Cerebellar cortex (tissue), 1 donor: Measurements from ENCODE around the gene PRKAA1.
A peak's percentile ranks its signal among the peaks of the same experiment; 100 is the strongest.

Experiments used
- DNase-seq: peaks from one replicate; pipeline ENCODE4 v3.0.0-alpha.2; 2015; ENCODE audit warnings: low spot score

PRKAA1 gene

DNA sequence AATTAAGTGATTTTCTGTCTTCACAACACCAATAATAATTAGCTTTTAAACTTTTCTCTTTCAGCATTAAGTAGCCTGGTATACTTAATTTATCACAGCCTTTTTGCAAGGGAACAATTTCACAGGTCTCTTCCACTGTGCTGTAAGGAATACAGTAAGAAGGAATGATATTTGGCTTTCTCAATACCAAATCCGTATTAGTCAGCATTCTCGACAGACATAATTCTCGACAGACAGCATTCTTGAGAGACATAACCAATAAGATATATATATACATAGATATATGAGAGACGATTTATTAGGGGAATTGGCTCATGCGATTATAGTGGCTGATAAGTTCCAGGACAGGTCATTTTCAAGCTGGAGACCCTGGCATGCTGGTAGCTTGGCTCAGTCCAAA is 18.0 kb downstream of the PRKAA1 start:
- DNase-seq, result no peak

DNA sequence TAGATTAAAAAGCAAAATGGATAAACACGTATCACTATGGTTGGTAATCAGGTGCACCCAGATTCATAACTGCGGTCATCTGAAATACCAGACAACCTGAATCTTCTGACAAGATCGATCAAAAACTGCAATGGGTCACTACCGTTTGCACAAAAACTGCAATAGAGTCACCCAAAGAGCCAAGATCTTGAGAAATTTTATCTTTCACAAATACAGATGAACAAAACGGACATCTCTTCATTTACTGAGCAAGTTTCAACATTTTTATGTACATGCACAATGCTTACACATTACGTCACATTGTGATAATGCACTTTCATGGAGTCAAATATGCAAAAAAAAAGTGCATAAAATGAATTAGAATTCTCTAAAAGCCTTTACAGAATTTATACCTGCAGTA is 18.6 kb downstream of the PRKAA1 start:
- no peak for DNase-seq

DNA sequence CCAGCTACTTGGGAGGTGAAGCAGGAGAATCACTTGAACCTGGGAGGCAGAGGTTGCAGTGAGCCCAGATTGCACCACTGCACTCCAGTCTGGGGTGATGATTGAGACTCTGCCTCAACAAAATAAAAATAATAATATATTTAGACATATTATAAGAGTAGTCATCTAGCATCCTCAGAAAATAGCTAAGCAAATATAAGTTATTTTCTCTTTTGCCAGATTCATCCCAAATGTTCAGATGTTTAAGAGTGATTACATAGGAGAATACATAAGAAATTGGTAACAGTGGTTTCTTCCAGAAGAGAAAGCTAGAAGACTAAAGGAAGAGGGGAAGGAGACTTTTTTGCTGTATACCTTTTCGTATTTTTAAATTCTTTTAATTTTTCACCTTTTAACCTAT is 20.0 kb downstream of the PRKAA1 start:
- no peak for DNase-seq

DNA sequence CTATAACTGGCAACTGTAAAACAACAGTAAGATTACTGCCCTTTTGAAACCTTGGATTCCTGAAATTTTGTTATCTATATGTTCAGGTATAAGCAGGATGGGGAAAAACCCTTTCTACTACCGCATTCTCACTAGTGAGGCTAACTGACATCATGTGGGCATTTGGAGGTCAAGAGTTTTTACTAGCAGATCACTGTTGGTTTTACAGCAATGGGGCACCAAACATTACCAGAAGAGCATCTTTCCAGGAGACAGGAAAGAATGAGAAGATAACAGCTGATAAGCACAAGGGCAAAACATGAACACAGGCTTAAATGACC is 21.6 kb downstream of the PRKAA1 start:
- no peak for DNase-seq

DNA sequence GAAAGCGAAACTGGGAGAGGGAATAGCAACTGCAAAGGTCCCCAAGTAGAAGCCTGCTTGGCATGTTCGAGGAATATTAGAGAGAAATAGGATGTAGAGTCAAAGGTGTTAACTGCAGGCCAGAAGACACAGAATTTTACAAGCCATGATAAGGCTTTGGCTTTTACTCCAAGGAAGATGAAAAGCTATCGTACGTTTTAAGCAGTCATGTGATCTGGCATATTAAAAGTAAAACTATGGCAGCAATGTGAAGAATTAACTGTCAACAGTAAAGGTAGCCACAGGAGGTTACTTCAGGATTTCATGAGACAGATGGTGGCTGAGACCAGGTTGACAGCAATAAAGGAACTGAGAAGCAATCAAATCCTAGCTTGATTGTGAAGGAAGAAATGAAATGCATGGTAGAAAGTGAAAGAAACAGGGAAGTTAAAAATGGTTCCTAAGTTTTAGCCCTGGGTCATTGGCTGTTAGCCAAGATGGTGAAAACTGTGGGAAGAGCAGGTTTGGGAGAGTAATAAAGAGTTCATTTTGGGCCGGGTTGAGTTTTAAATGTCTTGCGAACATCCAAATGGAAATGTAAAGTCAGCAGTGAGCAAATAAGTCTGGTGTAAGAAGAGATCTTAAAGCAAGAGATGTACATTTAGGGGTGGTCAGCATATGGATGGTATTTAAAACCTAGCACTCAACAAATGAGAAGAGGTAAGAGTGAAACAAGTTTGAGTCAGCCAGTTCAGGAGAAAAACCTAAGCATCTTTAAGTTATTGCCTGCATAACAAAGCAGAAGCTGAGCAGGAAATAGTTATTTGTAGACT is 22.1 kb downstream of the PRKAA1 start:
- DNase-seq, result no peak

DNA sequence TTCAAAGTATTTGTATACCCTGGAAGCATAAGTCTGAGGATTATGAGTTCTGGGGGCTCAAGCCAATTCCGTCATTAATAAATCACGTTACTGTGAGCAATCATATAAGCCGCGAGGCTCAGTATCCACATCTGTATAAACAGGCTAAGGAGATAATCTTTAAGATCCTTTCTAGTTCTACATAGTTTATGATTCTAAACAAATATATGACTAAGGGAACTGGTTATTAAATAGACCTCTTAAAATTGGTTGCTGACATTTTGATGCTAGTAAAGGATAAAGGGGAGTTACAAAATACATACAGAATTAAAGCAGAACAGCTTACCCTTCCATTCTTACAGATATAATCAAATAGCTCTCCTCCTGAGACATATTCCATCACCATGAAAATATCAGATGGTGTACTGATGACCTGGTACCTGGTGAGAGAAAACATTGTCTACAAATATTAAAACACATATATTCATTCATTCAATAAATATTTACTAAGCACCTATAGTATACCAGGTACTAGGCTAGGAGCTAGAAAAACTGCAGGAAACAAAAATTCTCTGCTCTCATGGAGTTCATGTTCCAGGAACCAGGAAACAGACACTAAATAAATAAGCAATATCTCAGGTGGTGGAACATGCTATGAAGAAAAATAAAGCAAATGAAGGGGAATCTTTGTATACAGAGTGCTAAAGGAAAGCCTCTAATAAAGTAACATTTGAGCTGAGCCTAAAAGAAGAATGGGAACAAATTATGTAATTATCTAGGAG is 22.9 kb downstream of the PRKAA1 start:
- no peak for DNase-seq

DNA sequence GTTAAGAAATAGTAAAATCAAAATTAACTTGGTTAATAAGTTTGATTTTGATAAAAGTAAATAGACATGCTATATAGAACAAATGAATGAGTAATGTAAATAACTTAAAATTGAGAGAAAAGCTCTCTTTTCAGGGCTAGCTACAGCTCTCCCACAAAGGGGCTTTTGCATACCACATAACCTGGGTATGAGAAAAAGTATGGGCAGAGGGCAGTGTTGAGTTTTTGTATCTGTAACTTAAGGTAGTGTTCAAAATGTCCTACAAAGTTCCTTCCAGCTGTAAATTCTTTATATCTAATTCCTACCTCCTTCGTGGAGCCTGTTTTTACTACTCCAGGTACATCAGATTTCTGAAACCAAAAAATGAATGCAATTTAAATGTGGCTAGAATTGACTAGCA is 23.6 kb downstream of the PRKAA1 start:
- DNase-seq, result no peak

DNA sequence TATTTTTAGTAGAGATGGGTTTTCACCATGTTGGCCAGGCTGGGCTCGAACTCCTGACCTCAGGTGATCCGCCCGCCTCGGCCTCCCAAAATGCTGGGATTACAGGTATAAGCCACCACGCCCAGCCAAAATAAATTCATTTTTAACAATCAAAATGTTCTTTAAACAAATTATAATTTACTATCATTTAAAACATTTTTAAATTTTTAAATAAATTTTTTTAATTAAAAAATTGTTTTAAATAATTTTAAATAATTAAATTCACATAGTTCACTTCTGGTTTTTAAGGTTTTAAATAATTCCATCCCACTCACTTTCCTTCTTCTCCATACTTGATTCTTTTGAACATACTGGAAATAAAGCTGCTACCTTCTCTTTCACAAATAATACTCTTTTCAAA is 27.4 kb downstream of the PRKAA1 start:
- no peak for DNase-seq

DNA sequence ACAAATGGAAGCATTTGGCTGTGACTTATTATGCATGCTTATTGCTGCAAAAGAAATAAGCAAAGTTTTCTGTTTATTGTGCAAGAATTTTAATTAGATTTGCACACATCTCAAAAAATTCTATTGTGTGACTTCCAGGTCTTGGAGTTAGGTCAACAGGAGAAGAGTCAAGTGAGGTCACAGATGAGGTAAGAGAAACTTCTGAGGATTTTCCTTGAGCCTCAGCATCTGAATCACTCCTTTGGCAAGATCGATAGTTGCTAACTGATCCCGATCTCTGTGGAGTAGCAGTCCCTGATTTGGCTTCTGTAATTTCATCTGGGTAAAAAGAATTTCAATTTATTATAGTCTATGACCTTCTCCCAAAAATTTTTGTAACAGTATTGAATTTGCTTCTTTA is 35.5 kb downstream of the PRKAA1 start:
- no peak for DNase-seq

DNA sequence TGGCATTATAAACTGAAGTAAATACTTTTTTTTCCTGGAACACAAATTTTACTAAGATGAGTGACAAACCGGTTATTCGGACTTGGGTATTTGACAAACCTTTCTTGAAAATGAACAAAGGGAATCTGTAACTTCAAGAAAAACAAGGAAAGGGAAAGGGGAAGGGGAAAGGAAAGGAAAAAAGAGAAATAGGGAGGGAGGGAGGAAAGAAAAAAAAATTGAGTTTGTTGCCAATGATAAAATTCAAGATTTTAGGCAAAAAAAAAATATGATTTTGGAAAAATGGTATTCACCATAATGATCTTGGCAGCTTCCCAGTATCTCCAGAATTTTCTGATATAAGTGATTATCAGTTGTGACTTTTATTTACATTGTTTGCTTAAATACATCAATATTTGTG is 40.8 kb downstream of the PRKAA1 start:
- DNase-seq, result no peak

DNA sequence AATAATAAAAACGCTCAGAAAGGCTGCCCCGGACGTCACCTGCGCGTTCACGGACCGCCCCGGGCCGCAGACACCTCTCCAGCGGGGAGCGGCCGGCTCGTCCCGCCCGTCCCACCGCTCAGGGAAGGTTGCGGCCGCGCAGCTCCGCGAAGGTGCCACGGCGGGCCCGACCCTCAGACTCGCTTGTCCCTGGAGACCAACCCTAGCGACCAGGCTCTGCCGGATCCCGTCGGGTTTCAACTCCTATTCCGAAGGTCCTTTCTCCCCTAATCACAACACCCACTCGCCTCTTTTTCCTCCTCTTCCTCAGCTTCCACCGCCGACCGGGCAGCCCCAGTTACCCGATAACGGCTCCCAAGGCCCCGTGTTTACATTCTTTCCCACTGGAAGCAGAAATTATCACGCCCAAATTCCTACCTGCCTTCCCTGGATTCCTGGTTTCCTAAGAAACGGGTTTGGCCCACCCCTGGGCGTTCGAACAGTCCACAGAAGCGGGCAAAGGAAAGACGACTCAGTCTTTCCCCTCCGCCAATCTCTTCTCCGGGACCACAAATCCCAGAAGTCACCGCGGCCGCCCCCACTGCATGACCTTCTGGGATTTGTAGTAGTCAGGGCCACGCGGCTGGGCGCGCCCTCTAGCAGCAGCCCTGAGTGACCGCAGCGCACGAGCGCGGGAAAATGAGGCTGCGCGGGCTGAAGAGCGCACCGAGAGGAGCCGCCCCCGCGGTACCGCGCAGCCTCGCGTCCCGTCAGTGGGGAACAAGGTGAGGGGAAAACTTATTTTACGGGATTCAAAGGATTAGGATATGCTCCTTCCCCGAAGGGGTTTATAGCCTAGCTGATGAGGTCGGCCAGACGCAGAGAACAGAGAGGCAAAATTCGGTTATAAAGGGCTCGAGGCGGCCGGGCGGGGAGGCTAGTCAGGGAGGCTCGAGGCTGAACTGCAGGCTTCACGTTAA is 42.5 kb downstream of the PRKAA1 start, which contains the start of gene TTC33:
Gene TTC33 (minus strand): TSS at position 555 of the 959 bp plus-strand sequence. CDS start 8,943 bp downstream, outside the sequence.
- DNase-seq, result peak; percentile 97

DNA sequence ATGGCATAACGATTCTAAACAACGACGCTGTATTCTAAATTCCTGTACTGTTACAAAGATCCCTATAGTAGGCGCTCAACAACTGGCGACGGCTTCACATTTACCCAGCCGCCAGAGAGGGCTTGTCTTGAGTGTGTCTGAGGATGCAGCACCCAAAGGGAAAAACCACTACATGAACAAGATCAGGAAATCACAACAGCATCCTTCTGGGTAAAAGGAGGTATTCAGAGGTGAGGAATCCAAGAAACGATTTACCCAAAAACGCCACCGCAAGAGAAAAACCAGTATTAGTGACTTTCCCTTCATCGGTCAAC is 43.1 kb downstream of the PRKAA1 start:
- DNase-seq, result peak; percentile 91

DNA sequence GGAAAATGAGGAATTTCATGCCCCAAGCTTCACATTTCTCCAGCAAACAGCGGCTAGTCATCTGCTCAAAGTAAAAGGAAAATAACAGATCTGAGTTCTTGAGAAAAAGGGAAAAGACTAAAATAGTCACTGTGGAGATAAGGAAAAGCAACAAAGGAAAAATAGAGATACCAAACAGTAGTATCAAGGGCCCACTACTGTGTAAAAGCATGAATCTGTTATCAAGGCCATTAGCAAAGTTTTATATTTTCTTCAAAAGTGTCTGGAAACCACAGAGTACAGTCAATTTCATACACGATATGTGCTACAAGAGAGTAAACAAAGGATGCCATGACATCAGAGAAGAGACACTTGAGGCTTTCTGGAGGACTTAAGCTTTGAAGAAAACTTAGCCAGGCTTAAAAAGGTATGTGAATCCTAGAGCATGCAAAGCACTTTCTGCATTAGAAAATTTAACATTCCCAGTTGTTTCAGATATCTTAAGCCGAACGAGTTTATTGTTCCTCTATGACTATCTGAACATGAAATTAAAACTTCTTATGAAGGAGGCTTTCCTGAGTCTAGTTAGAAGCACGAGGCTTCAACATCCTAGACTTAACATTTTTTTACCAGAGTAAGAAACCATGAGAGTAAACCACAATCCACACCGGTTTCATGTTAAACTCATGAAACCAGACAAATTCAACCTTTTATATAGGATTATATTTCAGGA is 43.6 kb downstream of the PRKAA1 start:
- no peak for DNase-seq

DNA sequence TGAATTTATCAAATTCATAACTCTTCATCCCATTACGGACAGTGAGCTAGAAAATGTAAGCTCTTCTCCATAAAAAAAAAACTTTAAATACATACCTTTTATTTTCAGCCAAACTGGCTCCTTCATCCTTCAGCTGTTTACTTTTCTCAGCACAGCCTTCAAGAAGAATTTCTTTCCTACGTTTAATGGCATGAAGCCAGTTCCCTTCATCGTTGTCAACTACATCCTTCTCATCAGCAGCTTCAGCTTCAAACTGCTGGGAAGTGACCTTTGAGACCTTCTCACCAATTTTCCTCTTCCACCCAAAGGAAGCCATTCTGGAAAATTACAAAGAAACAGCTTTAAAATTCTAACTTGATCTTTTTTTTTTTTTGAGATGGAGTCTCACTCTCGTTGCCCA is 51.5 kb downstream of the PRKAA1 start:
- DNase-seq, result no peak

DNA sequence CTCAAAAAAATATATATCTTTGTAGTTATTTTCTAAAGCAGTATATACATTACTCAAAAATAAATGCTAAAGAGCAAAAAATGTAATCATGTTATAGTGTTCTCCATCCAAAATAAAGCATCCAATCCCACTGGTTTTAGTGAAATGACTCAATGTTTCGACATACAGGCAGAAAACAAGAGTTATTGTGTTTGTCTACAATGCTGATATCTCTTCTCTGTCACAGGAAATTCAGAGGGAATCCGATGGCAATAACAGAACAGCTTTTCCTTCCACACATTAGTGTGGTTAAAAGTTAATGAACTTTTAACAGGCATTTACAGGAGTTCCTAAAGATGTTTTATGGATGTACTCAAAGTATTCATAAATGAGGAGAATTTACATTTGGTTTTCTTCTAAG is 54.4 kb downstream of the PRKAA1 start:
- no peak for DNase-seq

DNA sequence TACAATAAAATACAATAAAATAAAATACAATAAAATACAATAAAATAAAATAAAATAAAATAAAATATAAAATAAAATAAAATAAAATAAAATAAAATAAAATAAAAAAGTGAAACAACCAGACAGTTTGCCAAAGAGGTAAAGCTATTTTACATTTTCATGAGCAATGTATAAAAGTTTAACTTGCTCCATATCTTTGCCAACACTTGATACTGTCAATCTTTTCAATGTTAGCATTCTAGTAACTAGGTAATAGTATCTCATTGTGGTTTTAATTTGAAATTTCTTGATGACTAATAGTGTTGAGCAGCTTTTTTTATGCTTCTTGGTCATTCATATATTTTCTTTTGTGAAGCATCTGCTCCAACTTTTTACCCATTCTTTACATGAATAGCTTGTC is 59.7 kb downstream of the PRKAA1 start:
- DNase-seq, result no peak

DNA sequence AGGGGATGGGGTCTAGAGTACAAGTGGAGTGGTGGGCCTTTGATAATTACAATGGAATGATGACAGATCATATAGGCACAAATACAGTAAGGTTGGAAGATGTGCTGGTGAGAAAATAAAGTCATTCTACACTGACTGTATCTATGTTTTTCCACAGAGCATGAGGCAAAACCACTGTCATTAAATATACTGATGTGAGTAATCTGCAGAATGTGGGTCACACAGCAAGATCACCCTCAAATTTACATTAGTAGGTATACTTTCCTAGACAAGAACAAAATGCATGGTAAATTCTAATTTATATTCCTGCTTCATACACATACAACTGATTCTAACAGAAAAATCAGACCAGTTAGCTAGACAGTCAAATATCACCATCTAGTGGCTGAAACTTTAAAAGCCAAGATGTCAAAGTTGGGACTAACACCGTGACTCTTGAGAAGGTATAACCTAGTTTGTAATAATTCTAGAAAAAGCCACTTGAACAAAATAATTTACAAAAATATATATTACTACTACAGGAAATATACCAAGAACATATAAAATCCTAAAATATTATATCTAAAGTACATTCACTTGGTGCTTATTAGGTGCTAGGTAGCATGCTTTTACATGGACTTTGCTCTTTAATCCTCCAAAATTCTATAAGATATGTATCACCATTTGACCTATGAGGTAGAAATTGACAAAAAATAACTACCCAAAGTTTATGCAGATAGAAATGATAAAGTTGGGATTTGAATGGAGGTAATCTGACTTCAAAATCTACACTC is 61.9 kb downstream of the PRKAA1 start:
- DNase-seq, result peak; percentile 70

DNA sequence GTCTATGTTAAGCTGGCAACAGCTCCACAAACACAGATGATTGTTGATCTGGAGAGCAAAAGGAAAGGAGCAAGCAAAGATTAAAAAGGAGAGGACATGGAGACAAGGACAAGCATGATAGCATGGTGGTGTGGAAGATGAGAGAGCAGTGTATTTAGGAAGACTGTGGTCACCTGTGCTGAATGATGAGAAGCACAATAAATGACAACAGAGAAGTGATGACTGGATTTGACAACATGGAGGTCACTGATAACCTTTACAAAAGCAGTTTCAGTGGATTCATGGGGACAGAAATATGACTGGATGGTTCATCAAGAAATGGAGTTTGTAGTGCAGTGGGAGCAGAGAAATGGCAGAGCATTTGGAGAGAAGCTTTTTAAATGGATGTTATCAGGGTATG is 62.6 kb downstream of the PRKAA1 start:
- no peak for DNase-seq

DNA sequence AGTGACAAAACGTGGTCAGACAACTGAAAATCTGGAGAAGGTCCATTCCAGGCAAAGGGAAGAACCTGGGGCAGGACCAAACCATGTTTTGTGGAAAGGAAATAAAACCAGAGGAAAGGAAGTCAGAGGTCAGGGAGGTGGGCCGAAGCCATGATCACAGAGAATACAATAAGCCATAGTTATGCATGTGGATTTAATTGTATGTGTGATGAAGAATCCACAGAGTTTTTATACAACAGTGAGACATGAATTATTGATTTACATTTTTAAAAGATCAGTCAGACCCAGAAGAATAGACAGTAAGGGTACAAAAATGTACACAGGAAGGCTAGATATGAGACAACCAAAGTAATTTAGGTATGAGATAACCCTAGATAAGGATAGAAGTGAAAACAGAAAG is 63.2 kb downstream of the PRKAA1 start:
- no peak for DNase-seq

DNA sequence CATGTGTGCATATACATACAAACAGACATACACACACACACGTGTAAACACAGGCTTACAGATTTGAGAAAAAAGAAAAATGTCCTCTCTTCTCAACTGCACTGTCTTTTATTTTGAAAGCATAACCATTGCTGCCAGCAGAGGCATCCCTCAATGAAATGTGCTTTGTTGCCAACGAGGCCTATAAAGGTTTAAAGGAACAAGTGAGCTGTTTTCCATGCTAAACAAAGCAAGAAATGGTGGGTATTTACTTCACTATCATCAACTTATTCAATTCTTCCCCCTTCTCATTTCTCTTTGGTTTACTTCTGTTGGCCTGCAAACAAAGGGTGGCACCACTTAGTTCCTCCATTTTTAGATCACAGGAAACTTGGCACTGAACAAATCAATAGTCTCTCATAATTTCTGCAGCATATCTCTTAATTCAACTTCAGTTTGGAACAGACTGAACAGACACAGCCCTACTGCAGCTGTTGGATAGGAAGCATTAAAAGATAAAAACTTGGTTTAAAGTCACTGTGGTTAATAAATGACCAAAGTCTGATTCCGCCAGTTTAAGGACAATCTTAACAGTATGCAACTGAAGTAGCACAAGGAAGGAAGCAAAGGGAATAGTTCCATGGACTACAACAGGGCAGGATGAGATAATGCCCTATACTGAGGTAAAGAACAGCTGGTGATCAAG is 64.2 kb downstream of the PRKAA1 start:
- no peak for DNase-seq

DNA sequence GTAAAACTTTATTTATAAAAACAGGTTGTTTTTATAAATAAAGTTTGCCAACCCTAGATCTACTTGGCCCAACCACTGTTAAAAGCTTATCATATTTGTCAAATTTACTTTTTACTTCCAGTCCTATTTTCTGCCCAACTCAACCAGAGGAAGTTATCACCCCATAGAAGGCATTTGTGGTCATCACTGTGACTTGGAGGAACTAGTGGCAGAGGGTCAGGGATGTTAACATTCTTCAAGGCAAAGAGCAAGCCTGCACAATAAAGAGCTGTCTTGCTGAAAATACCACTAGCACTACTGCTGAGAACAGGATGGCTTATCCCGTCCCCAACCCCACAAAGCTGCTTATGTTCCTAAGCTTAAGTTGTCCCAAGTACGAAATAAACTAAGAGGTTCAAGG is 64.7 kb downstream of the PRKAA1 start:
- DNase-seq, result no peak
